ENCODE results near the gene MAP4K5. TPM values are rescaled to one million over a fixed set of nuclear protein-coding genes. Genes with fewer than 3 reads are reported as not detected.

The MAP4K5 gene
- total and polyA plus RNA-seq, 4 donors = 7.7 to 47.1 (median 19.3) TPM

- Histone ChIP-seq H3K4me3 (ENCODE audit: low read depth in 1 of 3, low read length in 3 of 3) (no peak overlapping the region), H3K36me3 (ENCODE audit: control insufficient read depth in 4 of 4, insufficient read depth in 3 of 4, low read depth in 1 of 4, low read length in 3 of 4) (peaks cover 1 to 20% (median 7%) of the 10 kb centered on the region in 4 donors), H3K9ac (ENCODE audit: low read depth in 1 of 2, low read length in 2 of 2) (no peak overlapping the region), H3K9me3 (ENCODE audit: control insufficient read depth in 4 of 4, low read length in 3 of 4) (no peaks in the 10 kb centered on the region), H3K4me1 (ENCODE audit: control insufficient read depth in 4 of 4, insufficient read depth in 4 of 4, low read length in 3 of 4) (no peaks in the 10 kb centered on the region), H3K27me3 (ENCODE audit: control insufficient read depth in 4 of 4, insufficient read depth in 4 of 4, low read length in 3 of 4) (no peaks in the 10 kb centered on the region), H3K27ac (ENCODE audit: low read depth in 1 of 2, low read length in 2 of 2) (no peak overlapping the region)
- 98% methylated on average over 2 of the region's 2 CpGs for WGBS
- DNase-seq (ENCODE audit: low spot score) = no peak
- TF ChIP-seq HNF4G (IDR thresholded peaks at IDR 0.05) (no peak), RAD21 (IDR thresholded peaks at IDR 0.05) (no peak), EGR1 (IDR thresholded peaks at IDR 0.05; ENCODE audit: low read depth in 2 of 2) (no peak), HNF4A (conservative IDR thresholded peaks at IDR 0.05) (no peak), TAF1 (conservative IDR thresholded peaks at IDR 0.05) (no peak), RXRA (IDR thresholded peaks at IDR 0.05) (no peak), SP1 (IDR thresholded peaks at IDR 0.05) (no peak), GABPA (IDR thresholded peaks at IDR 0.05 in 1 of 2, conservative IDR thresholded peaks at IDR 0.05 in 1 of 2) (no peak), FOXA1 (IDR thresholded peaks at IDR 0.05) (no peak), MAX (IDR thresholded peaks at IDR 0.05) (no peak), NR2F2 (IDR thresholded peaks at IDR 0.05) (no peak)
- TF ChIP-seq, protein P1, sequence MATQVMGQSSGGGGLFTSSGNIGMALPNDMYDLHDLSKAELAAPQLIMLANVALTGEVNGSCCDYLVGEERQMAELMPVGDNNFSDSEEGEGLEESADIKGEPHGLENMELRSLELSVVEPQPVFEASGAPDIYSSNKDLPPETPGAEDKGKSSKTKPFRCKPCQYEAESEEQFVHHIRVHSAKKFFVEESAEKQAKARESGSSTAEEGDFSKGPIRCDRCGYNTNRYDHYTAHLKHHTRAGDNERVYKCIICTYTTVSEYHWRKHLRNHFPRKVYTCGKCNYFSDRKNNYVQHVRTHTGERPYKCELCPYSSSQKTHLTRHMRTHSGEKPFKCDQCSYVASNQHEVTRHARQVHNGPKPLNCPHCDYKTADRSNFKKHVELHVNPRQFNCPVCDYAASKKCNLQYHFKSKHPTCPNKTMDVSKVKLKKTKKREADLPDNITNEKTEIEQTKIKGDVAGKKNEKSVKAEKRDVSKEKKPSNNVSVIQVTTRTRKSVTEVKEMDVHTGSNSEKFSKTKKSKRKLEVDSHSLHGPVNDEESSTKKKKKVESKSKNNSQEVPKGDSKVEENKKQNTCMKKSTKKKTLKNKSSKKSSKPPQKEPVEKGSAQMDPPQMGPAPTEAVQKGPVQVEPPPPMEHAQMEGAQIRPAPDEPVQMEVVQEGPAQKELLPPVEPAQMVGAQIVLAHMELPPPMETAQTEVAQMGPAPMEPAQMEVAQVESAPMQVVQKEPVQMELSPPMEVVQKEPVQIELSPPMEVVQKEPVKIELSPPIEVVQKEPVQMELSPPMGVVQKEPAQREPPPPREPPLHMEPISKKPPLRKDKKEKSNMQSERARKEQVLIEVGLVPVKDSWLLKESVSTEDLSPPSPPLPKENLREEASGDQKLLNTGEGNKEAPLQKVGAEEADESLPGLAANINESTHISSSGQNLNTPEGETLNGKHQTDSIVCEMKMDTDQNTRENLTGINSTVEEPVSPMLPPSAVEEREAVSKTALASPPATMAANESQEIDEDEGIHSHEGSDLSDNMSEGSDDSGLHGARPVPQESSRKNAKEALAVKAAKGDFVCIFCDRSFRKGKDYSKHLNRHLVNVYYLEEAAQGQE (IDR thresholded peaks at IDR 0.05) = no peak
- TF ChIP-seq, protein P2, sequence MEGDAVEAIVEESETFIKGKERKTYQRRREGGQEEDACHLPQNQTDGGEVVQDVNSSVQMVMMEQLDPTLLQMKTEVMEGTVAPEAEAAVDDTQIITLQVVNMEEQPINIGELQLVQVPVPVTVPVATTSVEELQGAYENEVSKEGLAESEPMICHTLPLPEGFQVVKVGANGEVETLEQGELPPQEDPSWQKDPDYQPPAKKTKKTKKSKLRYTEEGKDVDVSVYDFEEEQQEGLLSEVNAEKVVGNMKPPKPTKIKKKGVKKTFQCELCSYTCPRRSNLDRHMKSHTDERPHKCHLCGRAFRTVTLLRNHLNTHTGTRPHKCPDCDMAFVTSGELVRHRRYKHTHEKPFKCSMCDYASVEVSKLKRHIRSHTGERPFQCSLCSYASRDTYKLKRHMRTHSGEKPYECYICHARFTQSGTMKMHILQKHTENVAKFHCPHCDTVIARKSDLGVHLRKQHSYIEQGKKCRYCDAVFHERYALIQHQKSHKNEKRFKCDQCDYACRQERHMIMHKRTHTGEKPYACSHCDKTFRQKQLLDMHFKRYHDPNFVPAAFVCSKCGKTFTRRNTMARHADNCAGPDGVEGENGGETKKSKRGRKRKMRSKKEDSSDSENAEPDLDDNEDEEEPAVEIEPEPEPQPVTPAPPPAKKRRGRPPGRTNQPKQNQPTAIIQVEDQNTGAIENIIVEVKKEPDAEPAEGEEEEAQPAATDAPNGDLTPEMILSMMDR (IDR thresholded peaks at IDR 0.05; ENCODE audit: low read depth, low read length, missing input control) = no peak
- TF ChIP-seq, protein P3, sequence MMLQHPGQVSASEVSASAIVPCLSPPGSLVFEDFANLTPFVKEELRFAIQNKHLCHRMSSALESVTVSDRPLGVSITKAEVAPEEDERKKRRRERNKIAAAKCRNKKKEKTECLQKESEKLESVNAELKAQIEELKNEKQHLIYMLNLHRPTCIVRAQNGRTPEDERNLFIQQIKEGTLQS (IDR thresholded peaks at IDR 0.05) = no peak
- TF ChIP-seq, protein P4, sequence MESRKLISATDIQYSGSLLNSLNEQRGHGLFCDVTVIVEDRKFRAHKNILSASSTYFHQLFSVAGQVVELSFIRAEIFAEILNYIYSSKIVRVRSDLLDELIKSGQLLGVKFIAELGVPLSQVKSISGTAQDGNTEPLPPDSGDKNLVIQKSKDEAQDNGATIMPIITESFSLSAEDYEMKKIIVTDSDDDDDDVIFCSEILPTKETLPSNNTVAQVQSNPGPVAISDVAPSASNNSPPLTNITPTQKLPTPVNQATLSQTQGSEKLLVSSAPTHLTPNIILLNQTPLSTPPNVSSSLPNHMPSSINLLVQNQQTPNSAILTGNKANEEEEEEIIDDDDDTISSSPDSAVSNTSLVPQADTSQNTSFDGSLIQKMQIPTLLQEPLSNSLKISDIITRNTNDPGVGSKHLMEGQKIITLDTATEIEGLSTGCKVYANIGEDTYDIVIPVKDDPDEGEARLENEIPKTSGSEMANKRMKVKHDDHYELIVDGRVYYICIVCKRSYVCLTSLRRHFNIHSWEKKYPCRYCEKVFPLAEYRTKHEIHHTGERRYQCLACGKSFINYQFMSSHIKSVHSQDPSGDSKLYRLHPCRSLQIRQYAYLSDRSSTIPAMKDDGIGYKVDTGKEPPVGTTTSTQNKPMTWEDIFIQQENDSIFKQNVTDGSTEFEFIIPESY (IDR thresholded peaks at IDR 0.05) = no peak
These were observed 114.5 kb downstream of the MAP4K5 start for GRCh38 chr14:50417853-50418252.

GRCh38 chr14:50410921-50411320 lies 121.4 kb downstream of the MAP4K5 start:
- Histone ChIP-seq H3K4me1 (ENCODE audit: control insufficient read depth in 4 of 4, insufficient read depth in 4 of 4, low read length in 3 of 4) (no peaks in the 10 kb centered on the region), H3K27ac (ENCODE audit: low read depth in 1 of 2, low read length in 2 of 2) (no peak overlapping the region), H3K4me3 (ENCODE audit: low read depth in 1 of 3, low read length in 3 of 3) (no peak overlapping the region), H3K27me3 (ENCODE audit: control insufficient read depth in 4 of 4, insufficient read depth in 4 of 4, low read length in 3 of 4) (no peaks in the 10 kb centered on the region), H3K9me3 (ENCODE audit: control insufficient read depth in 4 of 4, low read length in 3 of 4) (no peaks in the 10 kb centered on the region), H3K36me3 (ENCODE audit: control insufficient read depth in 4 of 4, insufficient read depth in 3 of 4, low read depth in 1 of 4, low read length in 3 of 4) (no peaks in the 10 kb centered on the region), H3K9ac (ENCODE audit: low read depth in 1 of 2, low read length in 2 of 2) (no peak overlapping the region)
- DNase-seq (ENCODE audit: low spot score) = no peak
- WGBS = 94% methylated on average over 1 of the region's 1 CpG
- TF ChIP-seq TAF1 (conservative IDR thresholded peaks at IDR 0.05) (no peak), EGR1 (IDR thresholded peaks at IDR 0.05; ENCODE audit: low read depth in 2 of 2) (no peak)

Measured in liver (tissue), 9 donors.